WTC11 (cell line): ENCODE results near the gene NCCRP1.

Experiments
- ATF6 ChIP-seq: sonication (generic); formaldehyde crosslinking; IDR thresholded peaks from 2 replicates; pipeline ENCODE4 v1.8.1; 2023; ENCODE audit warnings: mild to moderate bottlenecking, missing genetic modification reagents
- CBFB ChIP-seq: sonication (generic); formaldehyde crosslinking; IDR thresholded peaks from 2 replicates; pipeline ENCODE4 v1.8.1; 2022; ENCODE audit warnings: mild to moderate bottlenecking, low read depth, missing genetic modification reagents
- CTCF ChIP-seq: fragments of 200-600 bp; IDR thresholded peaks from 2 replicates; pipeline ENCODE4 v1.8.0; 2022; ENCODE audit warnings: antibody characterized with exemption
- MLX ChIP-seq: sonication (generic); formaldehyde crosslinking; IDR thresholded peaks from 2 replicates; pipeline ENCODE4 v1.8.1; 2023; ENCODE audit warnings: mild to moderate bottlenecking, missing genetic modification reagents, moderate library complexity
- SP1 ChIP-seq: sonication (generic); formaldehyde crosslinking; conservative IDR thresholded peaks from 2 replicates; pipeline ENCODE4 v1.8.1; 2022; ENCODE audit warnings: missing genetic modification reagents
- ZBTB21 ChIP-seq: sonication (generic); formaldehyde crosslinking; IDR thresholded peaks from 2 replicates; pipeline ENCODE4 v1.8.1; 2023; ENCODE audit warnings: mild to moderate bottlenecking, missing genetic modification reagents, borderline replicate concordance
- ZNF121 ChIP-seq: sonication (generic); formaldehyde crosslinking; IDR thresholded peaks from 2 replicates; pipeline ENCODE4 v1.8.0; 2023; ENCODE audit warnings: missing genetic modification reagents
- ZNF232 ChIP-seq: sonication (generic); formaldehyde crosslinking; IDR thresholded peaks from 2 replicates; pipeline ENCODE4 v1.8.0; 2022; ENCODE audit warnings: mild to moderate bottlenecking, missing genetic modification reagents
- ZNF512 ChIP-seq: sonication (generic); formaldehyde crosslinking; IDR thresholded peaks from 2 replicates; pipeline ENCODE4 v1.8.1; 2022; ENCODE audit warnings: missing genetic modification reagents, borderline replicate concordance
- TF ChIP-seq, protein P1 (sequence below): sonication (generic); formaldehyde crosslinking; IDR thresholded peaks from 2 replicates; pipeline ENCODE4 v1.8.1; 2022; ENCODE audit warnings: mild to moderate bottlenecking, moderate library complexity, missing genetic modification reagents
- TF ChIP-seq, protein P2 (sequence below): fragments of 250-450 bp; sonication (Bioruptor Pico); IDR thresholded peaks from 2 replicates; pipeline ENCODE4 v1.9.0; 2021; ENCODE audit warnings: mild to moderate bottlenecking, borderline replicate concordance
- TF ChIP-seq, protein P3 (sequence below): sonication (generic); formaldehyde crosslinking; IDR thresholded peaks from 2 replicates; pipeline ENCODE4 v1.8.0; 2022; ENCODE audit warnings: missing genetic modification reagents

DNA sequence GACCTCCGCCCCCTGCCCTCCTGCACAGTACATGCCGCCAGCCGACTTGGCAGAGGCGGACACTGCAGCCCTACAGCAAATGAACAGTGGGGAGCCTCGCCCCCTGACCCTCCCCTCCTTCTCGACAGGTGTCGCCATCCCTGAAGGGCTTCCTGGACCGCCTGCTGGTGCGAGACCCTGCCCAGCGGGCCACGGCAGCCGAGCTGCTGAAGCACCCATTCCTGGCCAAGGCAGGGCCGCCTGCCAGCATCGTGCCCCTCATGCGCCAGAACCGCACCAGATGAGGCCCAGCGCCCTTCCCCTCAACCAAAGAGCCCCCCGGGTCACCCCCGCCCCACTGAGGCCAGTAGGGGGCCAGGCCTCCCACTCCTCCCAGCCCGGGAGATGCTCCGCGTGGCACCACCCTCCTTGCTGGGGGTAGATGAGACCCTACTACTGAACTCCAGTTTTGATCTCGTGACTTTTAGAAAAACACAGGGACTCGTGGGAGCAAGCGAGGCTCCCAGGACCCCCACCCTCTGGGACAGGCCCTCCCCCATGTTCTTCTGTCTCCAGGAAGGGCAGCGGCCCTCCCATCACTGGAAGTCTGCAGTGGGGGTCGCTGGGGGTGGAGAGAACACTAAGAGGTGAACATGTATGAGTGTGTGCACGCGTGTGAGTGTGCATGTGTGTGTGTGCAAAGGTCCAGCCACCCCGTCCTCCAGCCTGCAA, 18.3 kb upstream of the NCCRP1 start:
- TF ChIP-seq ZNF232 (CRISPR knock-in tag), result no peak
- TF ChIP-seq CTCF, result no peak
- TF ChIP-seq ZNF512, result no peak
- TF ChIP-seq, protein P1, sequence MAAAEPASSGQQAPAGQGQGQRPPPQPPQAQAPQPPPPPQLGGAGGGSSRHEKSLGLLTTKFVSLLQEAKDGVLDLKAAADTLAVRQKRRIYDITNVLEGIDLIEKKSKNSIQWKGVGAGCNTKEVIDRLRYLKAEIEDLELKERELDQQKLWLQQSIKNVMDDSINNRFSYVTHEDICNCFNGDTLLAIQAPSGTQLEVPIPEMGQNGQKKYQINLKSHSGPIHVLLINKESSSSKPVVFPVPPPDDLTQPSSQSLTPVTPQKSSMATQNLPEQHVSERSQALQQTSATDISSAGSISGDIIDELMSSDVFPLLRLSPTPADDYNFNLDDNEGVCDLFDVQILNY, result no peak
- no peak for TF ChIP-seq ZBTB21 (CRISPR knock-in tag)
- TF ChIP-seq, protein P2, sequence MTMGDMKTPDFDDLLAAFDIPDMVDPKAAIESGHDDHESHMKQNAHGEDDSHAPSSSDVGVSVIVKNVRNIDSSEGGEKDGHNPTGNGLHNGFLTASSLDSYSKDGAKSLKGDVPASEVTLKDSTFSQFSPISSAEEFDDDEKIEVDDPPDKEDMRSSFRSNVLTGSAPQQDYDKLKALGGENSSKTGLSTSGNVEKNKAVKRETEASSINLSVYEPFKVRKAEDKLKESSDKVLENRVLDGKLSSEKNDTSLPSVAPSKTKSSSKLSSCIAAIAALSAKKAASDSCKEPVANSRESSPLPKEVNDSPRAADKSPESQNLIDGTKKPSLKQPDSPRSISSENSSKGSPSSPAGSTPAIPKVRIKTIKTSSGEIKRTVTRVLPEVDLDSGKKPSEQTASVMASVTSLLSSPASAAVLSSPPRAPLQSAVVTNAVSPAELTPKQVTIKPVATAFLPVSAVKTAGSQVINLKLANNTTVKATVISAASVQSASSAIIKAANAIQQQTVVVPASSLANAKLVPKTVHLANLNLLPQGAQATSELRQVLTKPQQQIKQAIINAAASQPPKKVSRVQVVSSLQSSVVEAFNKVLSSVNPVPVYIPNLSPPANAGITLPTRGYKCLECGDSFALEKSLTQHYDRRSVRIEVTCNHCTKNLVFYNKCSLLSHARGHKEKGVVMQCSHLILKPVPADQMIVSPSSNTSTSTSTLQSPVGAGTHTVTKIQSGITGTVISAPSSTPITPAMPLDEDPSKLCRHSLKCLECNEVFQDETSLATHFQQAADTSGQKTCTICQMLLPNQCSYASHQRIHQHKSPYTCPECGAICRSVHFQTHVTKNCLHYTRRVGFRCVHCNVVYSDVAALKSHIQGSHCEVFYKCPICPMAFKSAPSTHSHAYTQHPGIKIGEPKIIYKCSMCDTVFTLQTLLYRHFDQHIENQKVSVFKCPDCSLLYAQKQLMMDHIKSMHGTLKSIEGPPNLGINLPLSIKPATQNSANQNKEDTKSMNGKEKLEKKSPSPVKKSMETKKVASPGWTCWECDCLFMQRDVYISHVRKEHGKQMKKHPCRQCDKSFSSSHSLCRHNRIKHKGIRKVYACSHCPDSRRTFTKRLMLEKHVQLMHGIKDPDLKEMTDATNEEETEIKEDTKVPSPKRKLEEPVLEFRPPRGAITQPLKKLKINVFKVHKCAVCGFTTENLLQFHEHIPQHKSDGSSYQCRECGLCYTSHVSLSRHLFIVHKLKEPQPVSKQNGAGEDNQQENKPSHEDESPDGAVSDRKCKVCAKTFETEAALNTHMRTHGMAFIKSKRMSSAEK (CRISPR knock-in tag), result no peak
- no peak for TF ChIP-seq ATF6 (CRISPR knock-in tag)
- TF ChIP-seq MLX (CRISPR knock-in tag), result no peak
- TF ChIP-seq ZNF121 (CRISPR knock-in tag), result no peak
- TF ChIP-seq, protein P3, sequence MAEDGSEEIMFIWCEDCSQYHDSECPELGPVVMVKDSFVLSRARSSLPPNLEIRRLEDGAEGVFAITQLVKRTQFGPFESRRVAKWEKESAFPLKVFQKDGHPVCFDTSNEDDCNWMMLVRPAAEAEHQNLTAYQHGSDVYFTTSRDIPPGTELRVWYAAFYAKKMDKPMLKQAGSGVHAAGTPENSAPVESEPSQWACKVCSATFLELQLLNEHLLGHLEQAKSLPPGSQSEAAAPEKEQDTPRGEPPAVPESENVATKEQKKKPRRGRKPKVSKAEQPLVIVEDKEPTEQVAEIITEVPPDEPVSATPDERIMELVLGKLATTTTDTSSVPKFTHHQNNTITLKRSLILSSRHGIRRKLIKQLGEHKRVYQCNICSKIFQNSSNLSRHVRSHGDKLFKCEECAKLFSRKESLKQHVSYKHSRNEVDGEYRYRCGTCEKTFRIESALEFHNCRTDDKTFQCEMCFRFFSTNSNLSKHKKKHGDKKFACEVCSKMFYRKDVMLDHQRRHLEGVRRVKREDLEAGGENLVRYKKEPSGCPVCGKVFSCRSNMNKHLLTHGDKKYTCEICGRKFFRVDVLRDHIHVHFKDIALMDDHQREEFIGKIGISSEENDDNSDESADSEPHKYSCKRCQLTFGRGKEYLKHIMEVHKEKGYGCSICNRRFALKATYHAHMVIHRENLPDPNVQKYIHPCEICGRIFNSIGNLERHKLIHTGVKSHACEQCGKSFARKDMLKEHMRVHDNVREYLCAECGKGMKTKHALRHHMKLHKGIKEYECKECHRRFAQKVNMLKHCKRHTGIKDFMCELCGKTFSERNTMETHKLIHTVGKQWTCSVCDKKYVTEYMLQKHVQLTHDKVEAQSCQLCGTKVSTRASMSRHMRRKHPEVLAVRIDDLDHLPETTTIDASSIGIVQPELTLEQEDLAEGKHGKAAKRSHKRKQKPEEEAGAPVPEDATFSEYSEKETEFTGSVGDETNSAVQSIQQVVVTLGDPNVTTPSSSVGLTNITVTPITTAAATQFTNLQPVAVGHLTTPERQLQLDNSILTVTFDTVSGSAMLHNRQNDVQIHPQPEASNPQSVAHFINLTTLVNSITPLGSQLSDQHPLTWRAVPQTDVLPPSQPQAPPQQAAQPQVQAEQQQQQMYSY (CRISPR knock-in tag), result no peak
- TF ChIP-seq SP1, result no peak
- TF ChIP-seq CBFB (CRISPR knock-in tag), result no peak
